ENCODE results near the gene RYR1.
A peak's percentile ranks its signal among the peaks of the same experiment; 100 is the strongest.
"Not testable (repeated sequence)": the region's sequence is repeated elsewhere in the genome, so short reads cannot be mapped to it uniquely, and the experiment has no call there.

The RYR1 gene

DNA sequence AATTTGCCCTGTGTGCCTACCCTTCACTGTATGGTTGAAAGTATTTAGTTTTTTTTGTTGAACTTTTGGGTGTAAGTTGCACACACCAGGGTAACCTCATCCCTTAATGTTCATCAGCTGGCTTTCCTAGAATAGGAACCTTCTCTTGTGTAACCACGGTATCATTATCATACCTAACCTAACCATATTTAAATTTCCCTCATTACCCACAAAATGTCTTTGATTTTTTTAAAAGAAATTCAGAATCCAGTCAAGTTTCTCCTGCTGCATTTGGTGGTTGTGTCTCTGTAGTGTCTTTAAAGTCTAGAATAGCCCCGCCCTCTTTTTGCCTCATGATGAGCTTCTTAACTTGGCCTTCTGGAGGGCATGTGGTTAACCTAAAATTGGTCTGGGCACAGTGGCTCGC, 80.3 kb downstream of the RYR1 start:
- no peak for DNase-seq (ENCODE audit: low read depth, low spot score)

DNA sequence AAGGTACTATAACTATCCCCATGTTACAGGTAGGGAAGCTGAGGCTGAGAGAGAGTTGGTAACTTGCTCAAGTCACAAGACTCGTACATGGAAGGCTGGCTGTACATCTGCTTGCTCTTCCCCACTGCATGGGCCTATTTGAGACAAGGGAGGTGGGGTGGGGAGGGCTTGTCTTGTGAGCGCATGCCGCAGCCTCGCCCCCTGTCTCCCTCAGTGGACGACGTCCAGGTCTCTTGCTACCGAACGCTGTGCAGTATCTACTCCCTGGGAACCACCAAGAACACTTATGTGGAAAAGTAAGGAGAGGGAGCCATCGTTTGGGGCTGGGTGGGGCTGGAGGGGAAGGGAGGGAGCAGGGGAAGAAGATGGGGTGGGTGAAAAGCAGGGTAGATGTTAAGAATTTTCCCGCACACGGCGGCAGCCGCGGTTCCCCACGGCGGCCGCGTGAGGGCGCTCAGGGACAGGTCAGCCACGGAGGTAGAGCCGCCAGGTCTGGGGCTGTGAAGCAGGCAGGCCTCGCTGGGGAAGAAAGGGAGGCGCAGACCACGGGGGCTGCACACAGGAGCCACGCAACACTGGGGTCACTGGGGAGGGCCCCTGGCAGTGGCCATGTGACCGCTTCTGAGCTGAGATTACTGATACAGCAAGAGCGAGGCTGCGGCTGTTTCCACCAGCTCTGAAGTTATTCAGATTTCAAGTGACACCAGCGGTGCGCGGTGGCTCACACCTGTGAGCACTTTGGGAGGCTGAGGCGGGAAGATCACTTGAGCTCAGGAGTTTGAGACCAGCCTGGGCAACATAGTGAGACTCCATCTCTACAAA, 81.5 kb downstream of the RYR1 start:
- DNase-seq (ENCODE audit: low read depth, low spot score): peak; percentile 59

DNA sequence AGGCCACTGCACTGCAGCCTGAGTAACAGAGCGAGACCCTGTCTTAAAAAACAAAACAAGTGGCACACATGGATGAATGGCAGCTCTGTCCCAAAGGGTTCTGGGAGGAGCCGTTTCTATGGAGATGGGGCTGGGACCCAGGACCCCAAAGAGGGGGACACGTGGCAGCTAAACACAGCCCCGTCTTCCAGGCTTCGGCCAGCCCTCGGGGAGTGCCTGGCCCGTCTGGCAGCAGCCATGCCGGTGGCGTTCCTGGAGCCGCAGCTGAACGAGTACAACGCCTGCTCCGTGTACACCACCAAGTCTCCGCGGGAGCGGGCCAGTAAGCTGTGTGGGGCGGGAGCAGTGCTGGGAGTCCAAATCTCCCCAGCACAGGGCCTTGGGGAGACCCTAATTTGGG, 82.4 kb downstream of the RYR1 start:
- no peak for DNase-seq (ENCODE audit: low read depth, low spot score)

DNA sequence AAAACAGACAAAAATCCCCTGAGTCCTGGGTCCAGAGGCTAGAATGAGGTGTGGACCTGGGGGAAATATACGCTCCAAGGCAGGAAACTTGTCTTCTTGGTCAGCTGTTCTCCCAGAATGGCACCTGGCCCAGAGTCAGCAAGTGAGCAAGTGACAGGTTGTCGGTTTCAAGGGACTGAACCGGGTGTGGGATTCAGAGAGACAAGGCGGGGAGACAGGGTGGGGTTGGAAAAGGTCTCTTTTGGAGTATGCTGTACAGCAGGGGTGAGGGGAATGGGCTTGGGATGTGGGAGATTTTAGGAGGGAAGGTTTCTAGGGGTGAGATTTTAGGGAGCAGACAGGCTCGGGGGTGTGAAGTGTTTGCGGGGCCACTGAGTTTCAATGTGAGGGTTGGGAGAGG, 83.3 kb downstream of the RYR1 start:
- DNase-seq (ENCODE audit: low read depth, low spot score): no peak

DNA sequence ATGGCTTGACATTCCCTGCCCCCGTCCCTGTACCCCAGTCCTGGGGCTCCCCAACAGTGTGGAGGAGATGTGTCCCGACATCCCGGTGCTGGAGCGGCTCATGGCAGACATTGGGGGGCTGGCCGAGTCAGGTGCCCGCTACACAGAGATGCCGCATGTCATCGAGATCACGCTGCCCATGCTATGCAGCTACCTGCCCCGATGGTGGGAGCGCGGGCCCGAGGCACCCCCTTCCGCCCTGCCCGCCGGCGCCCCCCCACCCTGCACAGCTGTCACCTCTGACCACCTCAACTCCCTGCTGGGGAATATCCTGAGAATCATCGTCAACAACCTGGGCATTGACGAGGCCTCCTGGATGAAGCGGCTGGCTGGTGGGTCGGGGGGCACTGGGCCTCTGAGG, 83.8 kb downstream of the RYR1 start:
- DNase-seq (ENCODE audit: low read depth, low spot score): no peak

DNA sequence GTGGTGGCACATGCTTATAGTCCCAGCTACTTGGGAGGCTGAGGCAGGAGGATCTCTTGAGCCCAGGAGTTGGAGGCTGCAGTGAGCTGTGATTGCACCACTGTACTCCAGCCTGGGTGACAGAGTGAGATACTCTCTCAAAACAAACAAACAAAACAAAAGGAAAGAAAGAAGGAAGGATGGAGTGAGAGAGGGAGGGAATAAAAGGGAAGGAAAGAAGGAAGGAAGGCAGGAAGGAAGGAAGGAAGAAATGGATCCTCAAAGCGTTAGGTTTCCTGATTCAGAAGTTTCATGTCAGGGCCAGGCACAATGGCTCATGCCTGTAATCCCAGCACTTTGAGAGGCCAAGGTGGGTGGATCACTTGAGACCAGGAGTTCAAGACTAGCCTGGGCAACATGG, 84.5 kb downstream of the RYR1 start:
- not testable (repeated sequence) for DNase-seq (ENCODE audit: low read depth, low spot score)

DNA sequence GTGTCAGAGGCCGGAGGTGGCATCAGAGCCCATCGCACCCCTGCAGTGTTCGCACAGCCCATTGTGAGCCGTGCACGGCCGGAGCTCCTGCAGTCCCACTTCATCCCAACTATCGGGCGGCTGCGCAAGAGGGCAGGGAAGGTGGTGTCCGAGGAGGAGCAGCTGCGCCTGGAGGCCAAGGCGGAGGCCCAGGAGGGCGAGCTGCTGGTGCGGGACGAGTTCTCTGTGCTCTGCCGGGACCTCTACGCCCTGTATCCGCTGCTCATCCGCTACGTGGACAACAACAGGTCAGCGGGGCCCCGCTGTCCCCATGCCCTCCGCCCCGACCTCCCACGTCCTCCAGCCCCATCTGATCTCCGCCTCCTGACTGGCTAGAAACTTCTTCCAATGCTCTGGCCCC, 85.7 kb downstream of the RYR1 start:
- DNase-seq (ENCODE audit: low read depth, low spot score): no peak

DNA sequence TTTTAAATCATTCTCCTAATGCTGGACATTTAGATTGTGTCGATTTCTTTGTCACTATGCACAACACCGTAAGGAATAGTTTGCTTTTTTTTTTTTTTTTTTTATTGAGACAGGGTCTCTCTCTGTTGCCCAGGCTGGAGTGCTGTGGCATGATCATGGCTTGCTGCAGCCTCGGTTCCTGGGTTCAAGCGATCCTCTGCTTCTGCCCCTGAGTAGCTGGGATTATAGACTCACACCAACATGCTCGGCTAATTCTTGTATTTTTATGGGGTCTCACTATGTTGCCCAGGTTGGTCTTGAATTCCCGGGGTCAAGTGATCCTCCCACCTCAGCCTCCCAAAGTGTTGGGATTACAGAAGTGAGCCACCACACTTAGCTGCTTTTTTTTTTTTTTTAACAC, 86.5 kb downstream of the RYR1 start:
- no peak for DNase-seq (ENCODE audit: low read depth, low spot score)

DNA sequence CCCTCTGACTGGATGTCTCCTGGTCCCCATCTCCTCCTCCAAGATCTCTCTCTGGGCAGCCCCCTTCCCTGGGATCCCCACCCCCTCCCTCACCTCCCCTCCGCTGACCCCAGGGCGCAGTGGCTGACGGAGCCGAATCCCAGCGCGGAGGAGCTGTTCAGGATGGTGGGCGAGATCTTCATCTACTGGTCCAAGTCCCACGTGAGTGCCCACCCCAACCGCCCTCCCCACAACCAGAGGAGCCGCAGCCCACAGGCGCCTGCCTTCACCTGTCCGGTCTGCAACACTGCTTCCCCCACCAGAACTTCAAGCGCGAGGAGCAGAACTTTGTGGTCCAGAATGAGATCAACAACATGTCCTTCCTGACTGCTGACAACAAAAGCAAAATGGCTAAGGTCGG, 89.4 kb downstream of the RYR1 start:
- no peak for DNase-seq (ENCODE audit: low read depth, low spot score)

DNA sequence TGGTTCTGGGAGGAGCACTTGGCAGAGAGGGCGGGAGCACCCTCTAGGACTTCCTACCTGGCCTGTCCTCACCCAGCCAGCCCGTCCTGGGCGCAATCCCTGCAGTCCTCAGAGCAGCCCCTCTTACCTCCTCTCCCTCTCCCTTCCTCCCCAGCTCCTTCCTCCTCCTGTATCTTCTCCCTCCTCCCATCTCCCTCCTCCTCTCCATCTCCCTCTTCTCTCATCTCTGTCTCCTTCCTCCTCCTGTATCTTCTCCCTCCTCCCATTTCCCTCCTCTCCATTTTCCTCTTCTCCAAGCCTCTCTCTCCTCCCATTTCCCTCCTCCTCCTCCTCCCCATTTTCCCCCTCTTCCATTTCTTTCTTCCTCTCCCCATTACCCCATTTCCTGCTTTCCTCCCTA, 89.8 kb downstream of the RYR1 start:
- DNase-seq (ENCODE audit: low read depth, low spot score): no peak

DNA sequence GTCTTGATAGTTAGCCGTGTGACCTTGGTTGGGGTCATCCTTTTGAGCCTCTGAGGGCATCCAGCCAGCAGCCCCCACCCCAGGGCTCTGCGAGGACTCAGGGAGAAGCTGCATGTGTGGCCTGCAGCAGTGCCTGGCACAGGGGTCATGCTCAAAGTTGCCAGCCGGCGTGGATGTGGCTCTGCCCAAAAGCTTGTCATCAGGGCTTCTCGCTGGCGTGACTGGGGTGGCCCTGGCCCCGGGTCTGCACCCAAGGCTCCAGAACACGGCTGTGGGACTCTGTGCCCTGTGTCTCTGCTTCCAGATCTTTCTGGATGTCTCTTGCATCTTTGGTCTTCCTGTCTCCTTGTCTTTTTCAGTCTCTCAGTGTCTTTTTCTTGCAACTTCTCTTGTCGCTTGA, 90.9 kb downstream of the RYR1 start:
- DNase-seq (ENCODE audit: low read depth, low spot score): no peak

DNA sequence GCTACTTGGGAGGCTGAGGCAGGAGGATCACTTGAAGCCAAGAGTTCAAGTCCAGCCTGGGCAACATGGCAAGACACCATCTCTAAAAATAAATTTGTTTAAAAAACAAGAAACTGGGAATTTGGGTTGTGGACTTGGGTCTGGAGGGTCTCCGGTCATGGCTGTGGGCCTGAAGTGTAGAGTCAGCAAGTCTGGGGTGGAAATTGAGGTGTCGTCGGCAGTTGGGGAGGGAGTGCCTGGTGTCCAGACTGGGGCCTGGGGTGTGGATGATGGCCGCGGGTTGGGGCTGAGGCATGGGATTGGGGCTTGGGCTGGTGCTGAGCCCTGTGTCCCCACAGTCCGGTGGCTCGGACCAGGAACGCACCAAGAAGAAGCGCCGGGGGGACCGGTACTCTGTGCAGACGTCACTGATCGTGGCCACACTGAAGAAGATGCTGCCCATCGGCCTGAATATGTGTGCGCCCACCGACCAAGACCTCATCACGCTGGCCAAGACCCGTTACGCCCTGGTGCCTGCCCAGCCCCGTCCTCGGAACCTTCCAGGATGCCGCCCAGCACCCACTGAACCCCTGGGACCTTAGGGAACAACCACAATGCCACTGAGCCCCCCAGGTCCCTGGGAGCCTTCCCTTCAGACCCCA, 91.6 kb downstream of the RYR1 start:
- DNase-seq (ENCODE audit: low read depth, low spot score): no peak

DNA sequence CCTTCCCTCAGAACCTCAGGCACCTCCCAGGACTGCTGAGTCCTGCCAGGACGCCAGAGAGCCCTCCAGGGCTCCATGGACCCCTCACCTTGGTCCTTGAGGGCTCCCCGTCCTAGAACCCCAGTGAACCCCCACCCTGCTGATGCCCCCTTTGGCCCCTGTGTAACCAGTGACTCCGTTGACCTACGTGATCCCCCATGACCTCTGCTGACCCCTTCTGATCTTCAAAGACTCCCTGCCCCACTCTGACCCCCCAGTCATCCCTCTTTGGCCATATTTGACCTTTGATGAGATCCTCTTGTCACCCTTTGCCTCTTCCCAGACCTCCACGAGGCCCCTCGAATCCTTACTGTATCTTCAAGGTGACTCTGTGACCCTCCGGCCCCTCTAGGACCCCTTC, 92.9 kb downstream of the RYR1 start:
- no peak for DNase-seq (ENCODE audit: low read depth, low spot score)

DNA sequence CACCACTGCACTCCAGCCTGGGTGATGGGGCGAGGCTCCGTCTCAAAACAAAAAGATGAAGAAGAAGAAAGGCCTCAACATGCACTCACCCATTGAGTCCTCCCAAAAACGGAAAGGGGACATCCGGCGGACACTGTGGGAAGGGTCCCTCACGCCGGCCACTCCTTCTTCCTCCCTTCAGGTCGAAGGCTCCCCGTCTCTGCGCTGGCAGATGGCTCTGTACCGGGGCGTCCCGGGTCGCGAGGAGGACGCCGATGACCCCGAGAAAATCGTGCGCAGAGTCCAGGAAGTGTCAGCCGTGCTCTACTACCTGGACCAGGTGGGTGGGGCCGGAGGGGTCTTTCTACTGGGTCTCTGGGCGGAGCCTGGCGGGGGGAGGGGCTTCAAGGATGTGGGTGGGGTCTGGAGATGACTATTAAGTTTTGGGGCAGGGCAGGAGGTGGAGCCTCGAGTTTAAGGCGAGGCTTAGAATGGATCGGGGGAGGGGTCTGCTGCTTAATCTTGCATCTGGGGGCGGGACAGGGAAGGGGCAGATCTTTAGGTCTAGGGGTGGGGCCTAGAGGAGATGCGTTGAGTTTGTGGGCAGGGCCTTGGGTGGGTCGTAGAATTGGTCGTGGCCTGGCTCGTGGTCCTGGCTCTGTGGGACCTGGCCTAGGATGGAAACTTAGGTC, 94.1 kb downstream of the RYR1 start:
- DNase-seq (ENCODE audit: low read depth, low spot score): no peak

DNA sequence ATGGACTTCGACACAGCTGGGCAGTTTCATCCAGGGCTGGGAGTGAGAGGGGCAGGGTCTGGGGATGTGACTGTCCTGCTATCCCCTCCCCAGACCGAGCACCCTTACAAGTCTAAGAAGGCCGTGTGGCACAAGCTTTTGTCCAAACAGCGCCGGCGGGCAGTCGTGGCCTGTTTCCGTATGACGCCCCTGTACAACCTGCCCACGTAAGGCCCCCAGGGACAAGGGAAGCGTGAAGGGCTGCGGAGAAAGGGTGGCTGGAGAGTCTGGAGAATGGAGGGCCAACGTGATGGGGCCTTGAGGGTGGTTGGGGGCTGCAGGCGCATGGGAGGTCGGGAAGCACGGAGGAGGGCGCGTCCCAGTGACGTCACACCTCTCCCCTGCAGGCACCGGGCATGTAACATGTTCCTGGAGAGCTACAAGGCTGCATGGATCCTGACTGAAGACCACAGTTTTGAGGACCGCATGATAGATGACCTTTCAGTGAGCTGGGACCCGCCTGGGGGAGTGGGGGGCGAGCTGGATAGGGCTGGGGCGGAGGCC, 94.8 kb downstream of the RYR1 start:
- no peak for DNase-seq (ENCODE audit: low read depth, low spot score)

DNA sequence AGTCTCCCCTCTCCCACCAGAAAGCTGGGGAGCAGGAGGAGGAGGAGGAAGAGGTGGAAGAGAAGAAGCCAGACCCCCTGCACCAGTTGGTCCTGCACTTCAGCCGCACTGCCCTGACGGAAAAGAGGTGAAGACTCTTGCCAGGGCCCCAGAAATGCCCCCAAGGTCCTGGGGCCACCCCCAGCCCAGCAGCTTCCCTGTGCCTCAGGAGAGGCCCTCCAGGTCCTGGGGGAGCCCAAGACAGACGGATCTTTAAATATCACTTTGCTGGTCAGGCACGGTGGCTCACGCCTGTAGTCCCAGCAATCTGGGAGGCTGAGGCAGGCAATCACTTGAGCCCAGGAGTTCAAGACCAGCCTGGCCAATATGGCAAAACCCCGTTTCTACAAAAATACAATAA, 95.4 kb downstream of the RYR1 start:
- no peak for DNase-seq (ENCODE audit: low read depth, low spot score)

DNA sequence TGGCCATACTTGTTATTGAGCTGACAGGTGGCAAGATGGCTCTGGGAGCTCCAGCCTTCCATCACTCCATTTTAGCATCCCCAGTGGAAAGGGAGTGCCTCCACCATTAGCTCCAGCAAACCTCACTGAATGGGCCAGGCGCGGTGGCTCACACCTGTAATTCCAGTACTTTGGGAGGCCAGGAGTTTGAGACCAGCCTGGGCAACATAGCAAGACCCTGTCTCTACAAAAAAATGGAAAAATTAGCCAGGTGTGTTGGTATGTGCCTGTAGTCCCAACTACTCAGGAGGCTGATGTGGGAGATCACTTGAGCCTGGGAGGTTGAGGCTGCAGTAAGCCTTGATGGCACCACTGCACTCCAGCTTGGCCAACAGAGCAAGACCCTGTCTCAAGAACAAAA, 98.0 kb downstream of the RYR1 start:
- no peak for DNase-seq (ENCODE audit: low read depth, low spot score)

DNA sequence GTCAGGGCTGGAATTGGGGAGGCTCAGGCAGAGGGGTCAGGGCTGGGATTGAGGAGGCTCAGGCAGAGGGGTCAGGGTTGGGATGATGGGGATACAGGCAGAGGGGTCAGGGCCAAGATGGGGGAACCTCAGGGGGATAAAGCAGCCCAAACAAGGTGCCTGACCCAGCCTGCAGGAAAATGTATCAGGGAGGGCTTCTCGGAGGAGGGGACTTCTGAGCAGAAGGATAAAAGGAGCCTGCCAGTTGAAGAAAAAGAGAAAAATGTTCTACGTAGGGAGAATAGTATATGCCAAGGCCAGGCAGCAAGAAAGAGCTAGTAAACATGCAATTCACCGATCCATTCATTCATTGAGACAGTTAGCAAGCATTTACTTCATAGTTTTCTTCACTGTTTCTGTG, 99.4 kb downstream of the RYR1 start:
- DNase-seq (ENCODE audit: low read depth, low spot score): no peak

DNA sequence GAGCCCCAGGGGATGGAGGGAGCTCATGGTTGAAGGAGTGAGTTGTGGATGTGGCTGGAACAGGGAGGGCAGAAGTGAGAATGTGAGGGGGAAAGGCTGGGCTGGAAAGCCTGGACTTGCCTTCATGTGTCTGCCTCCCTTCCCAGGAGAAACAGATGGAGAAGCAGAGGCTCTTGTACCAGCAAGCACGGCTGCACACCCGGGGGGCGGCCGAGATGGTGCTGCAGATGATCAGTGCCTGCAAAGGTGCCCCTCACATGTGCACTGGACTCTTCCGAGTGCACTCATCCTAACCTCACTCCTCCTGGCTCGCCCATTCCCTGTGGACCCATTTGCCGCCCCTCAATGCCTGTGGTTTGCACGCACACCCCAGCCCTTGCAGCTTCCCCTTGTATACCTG, 101.1 kb downstream of the RYR1 start:
- DNase-seq (ENCODE audit: low read depth, low spot score): no peak

DNA sequence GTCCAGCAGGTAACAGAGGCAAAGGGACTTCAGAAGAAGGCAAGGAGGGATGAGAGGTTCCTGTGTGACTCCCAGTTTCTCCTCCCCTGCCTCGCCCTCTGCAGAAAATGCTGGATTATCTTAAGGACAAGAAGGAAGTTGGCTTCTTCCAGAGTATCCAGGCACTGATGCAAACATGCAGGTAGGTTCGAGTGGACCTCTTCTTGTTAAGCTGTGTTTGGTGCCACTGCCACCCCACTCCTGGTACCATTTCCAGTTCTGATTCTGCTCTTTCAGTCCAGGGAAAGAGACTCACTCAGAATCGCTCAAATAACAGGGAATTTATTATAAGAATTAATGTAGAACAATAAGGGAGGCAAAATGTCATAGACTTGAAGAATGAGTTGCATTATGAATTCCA, 101.7 kb downstream of the RYR1 start:
- no peak for DNase-seq (ENCODE audit: low read depth, low spot score)

DNA sequence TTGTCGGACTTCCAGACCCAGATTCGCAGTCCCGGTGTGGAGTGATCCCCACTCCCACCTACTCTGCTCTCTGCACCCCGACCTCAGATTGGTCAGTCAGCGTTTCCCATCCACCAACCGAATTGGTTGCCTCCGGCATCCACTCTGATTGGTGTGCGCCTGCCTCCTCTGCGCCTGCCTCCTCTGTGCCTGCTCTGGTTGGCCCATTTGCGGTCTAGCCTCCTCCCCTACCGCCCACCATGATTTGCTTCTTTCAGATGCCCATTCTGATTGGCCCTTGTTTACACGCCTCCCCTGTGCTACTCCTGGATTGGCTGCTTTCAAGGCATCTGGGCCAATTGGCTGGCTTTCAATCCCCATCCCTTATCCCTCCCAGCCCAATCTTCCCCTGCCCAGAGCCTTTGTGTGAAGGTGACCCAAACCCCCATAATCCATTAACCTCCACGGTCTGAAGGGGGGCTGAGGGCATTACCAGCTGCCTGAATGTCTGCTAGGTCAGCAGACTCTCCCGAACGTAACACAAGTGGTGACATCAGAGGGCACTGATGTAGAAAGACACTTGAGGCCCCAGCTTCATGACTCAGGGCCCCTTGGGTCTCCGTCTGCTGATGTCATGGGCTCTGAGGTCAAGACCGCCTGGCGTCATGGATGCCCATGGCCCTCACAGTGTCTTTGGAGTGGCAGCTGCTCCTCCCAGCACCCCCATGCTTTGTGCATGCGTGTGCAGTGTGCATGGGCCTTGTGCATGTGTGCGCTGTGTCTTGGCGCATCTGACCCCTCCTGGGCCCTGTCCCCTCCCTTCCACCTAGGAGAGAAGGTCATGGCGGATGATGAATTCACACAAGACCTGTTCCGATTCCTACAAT, 103.8 kb downstream of the RYR1 start:
- DNase-seq (ENCODE audit: low read depth, low spot score): no peak

DNA sequence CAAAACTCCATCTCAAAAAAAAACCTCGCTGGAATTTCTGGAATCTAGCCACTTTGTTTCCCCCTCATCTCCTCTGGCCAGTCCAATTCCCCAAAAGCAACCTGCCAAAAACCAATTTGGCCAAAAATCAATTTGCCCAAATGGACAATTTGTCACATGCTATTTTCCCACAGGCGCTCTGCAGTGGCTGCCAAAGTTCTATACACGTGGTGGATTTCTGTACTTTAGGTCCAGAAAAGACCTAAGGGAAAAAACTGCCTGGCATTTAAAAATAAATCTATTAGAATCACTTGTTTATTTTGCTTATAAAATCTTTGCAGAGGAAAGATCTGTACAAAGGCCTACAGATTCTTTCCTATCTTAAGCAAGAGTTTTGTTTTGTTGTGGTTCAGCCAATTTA, 104.9 kb downstream of the RYR1 start:
- no peak for DNase-seq (ENCODE audit: low read depth, low spot score)

All from activated naive CD8-positive, alpha-beta T cell treated with anti-CD3 and anti-CD28 coated beads, Interleukin-2, amount 50 U/mL, for 16 hours (primary cell).